ENCODE measurements around the gene SLC34A2.

Gene SLC34A2

GRCh38 chr4:25696409-25696808, 40.8 kb downstream of the SLC34A2 start:
- Histone ChIP-seq H3K27ac (ENCODE audit: low read length) (no peak overlapping the region), H3K36me3 (replicated peaks; ENCODE audit: low read depth, low read length) (no peaks in the 10 kb centered on the region), H3K4me1 (ENCODE audit: low read length) (no peaks in the 10 kb centered on the region), H3K4me3 (ENCODE audit: low read length) (no peak overlapping the region), H3K27me3 (ENCODE audit: low read depth, low read length) (no peaks in the 10 kb centered on the region), H4K20me1 (ENCODE audit: insufficient read depth, low read length) (no peaks in the 10 kb centered on the region), H3K9me3 (ENCODE audit: insufficient read depth, low read length) (no peaks in the 10 kb centered on the region), H3K9ac (ENCODE audit: low read length) (no peak overlapping the region), H2AFZ (ENCODE audit: low read depth, low read length) (no peak overlapping the region), H3K4me2 (ENCODE audit: low read length) (no peak overlapping the region), H3K79me2 (ENCODE audit: low read length) (no peaks in the 10 kb centered on the region)
- TF ChIP-seq EZH2phosphoT487 (IDR thresholded peaks at IDR 0.05; ENCODE audit: low read depth): no peak
- TF ChIP-seq CTCF (IDR thresholded peaks at IDR 0.05; ENCODE audit: low read depth, low read length): no peak

GRCh38 chr4:25697516-25697915, 41.9 kb downstream of the SLC34A2 start:
- H3K9ac ChIP-seq (ENCODE audit: low read length): no peak overlapping the region
- no peaks in the 10 kb centered on the region for H3K4me1 ChIP-seq (ENCODE audit: low read length)
- TF ChIP-seq EZH2phosphoT487 (IDR thresholded peaks at IDR 0.05; ENCODE audit: low read depth): no peak
- no peak for TF ChIP-seq CTCF (IDR thresholded peaks at IDR 0.05; ENCODE audit: low read depth, low read length)

GRCh38 chr4:25700661-25701060, 45.0 kb downstream of the SLC34A2 start:
- H3K36me3 ChIP-seq (replicated peaks; ENCODE audit: low read depth, low read length): no peaks in the 10 kb centered on the region
- H3K27ac ChIP-seq (ENCODE audit: low read length): no peak overlapping the region
- no peaks in the 10 kb centered on the region for H3K27me3 ChIP-seq (ENCODE audit: low read depth, low read length)
- TF ChIP-seq CTCF (IDR thresholded peaks at IDR 0.05; ENCODE audit: low read depth, low read length): no peak
- TF ChIP-seq EZH2phosphoT487 (IDR thresholded peaks at IDR 0.05; ENCODE audit: low read depth): no peak
- H3K79me2 ChIP-seq (ENCODE audit: low read length): no peaks in the 10 kb centered on the region
- H3K4me2 ChIP-seq (ENCODE audit: low read length): no peak overlapping the region
- no peaks in the 10 kb centered on the region for H3K4me1 ChIP-seq (ENCODE audit: low read length)
- H3K9me3 ChIP-seq (ENCODE audit: insufficient read depth, low read length): no peaks in the 10 kb centered on the region
- H3K4me3 ChIP-seq (ENCODE audit: low read length): no peak overlapping the region
- H3K9ac ChIP-seq (ENCODE audit: low read length): no peak overlapping the region
- H4K20me1 ChIP-seq (ENCODE audit: insufficient read depth, low read length): no peaks in the 10 kb centered on the region
- no peak overlapping the region for H2AFZ ChIP-seq (ENCODE audit: low read depth, low read length)

More at GRCh38 chr4:25697516-25697915, 41.9 kb downstream of the SLC34A2 start:
- no peak overlapping the region for H3K4me3 ChIP-seq (ENCODE audit: low read length)
- H2AFZ ChIP-seq (ENCODE audit: low read depth, low read length): no peak overlapping the region
- no peaks in the 10 kb centered on the region for H3K79me2 ChIP-seq (ENCODE audit: low read length)
- H3K27me3 ChIP-seq (ENCODE audit: low read depth, low read length): no peaks in the 10 kb centered on the region
- H3K36me3 ChIP-seq (replicated peaks; ENCODE audit: low read depth, low read length): no peaks in the 10 kb centered on the region
- no peak overlapping the region for H3K27ac ChIP-seq (ENCODE audit: low read length)
- H4K20me1 ChIP-seq (ENCODE audit: insufficient read depth, low read length): no peaks in the 10 kb centered on the region
- H3K9me3 ChIP-seq (ENCODE audit: insufficient read depth, low read length): no peaks in the 10 kb centered on the region
- no peak overlapping the region for H3K4me2 ChIP-seq (ENCODE audit: low read length)

- Histone ChIP-seq H3K4me3 (ENCODE audit: low read length) (no peak overlapping the region), H3K36me3 (replicated peaks; ENCODE audit: low read depth, low read length) (no peaks in the 10 kb centered on the region), H3K4me2 (ENCODE audit: low read length) (no peak overlapping the region), H4K20me1 (ENCODE audit: insufficient read depth, low read length) (no peaks in the 10 kb centered on the region), H3K9ac (ENCODE audit: low read length) (no peak overlapping the region), H3K79me2 (ENCODE audit: low read length) (no peaks in the 10 kb centered on the region), H3K27me3 (ENCODE audit: low read depth, low read length) (no peaks in the 10 kb centered on the region), H3K4me1 (ENCODE audit: low read length) (no peaks in the 10 kb centered on the region), H2AFZ (ENCODE audit: low read depth, low read length) (no peak overlapping the region), H3K9me3 (ENCODE audit: insufficient read depth, low read length) (no peaks in the 10 kb centered on the region), H3K27ac (ENCODE audit: low read length) (no peak overlapping the region)
- TF ChIP-seq CTCF (IDR thresholded peaks at IDR 0.05; ENCODE audit: low read depth, low read length) (no peak), EZH2phosphoT487 (IDR thresholded peaks at IDR 0.05; ENCODE audit: low read depth) (no peak)
These were observed 47.2 kb downstream of the SLC34A2 start for GRCh38 chr4:25702848-25703247.

Measured in OCI-LY3 (cell line).